ENCODE results near the gene PTPRB.

Gene PTPRB

DNA sequence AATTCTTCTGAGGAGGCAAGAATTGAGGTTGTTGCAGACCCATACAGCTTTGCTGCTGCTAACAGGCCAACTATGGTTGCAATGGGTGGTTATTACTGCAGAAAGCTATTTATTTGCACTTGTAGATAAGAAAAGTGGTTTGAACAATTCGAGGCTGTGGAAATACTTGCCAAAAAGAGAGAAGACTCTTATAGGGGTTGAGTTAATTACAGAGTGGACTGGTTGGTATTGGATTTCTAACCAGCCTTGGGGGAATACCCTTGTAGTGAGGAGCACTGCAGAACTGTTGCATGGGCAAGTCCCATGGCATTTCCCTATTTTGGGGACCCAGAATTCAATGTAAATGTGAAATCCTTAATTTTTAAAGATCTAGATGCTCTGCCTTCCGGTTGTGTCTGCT, 150.6 kb downstream of the PTPRB start:
- H3K9me3 ChIP-seq (ENCODE audit: control insufficient read depth, low read length) = peaks cover 3% of the 10 kb centered on the region
- no peak overlapping the region for H2AFZ ChIP-seq (ENCODE audit: low read depth, low read length)
- no peak for DNase-seq
- H3K27me3 ChIP-seq (ENCODE audit: control insufficient read depth in 1 of 2, insufficient read depth in 1 of 2, low read length in 2 of 2) = no peaks in the 10 kb centered on the region
- no peak overlapping the region for H3K9ac ChIP-seq (ENCODE audit: low read length)
- H3K27ac ChIP-seq (ENCODE audit: low read length, poor library complexity, severe bottlenecking) = no peak overlapping the region
- H3K4ac ChIP-seq (ENCODE audit: low read depth in 1 of 2, low read length in 2 of 2) = no peak overlapping the region
- no peak overlapping the region for H2BK5ac ChIP-seq (ENCODE audit: low read depth, low read length, poor library complexity, severe bottlenecking)
- H4K8ac ChIP-seq (ENCODE audit: low read length) = no peak overlapping the region
- no peak overlapping the region for H2BK12ac ChIP-seq (ENCODE audit: low read length in 2 of 2)
- no peak overlapping the region for H2BK120ac ChIP-seq (ENCODE audit: low read depth, low read length)
- no peak overlapping the region for H2BK15ac ChIP-seq (ENCODE audit: low read depth, poor library complexity, severe bottlenecking)
- H2AK5ac ChIP-seq (ENCODE audit: low read length, severe bottlenecking) = no peak overlapping the region
- H3K4me1 ChIP-seq (ENCODE audit: control insufficient read depth, insufficient read depth, low read depth, low read length) = no peaks in the 10 kb centered on the region
- H3K4me3 ChIP-seq (ENCODE audit: insufficient read depth in 1 of 2, low read depth in 1 of 2, low read length in 2 of 2) = no peak overlapping the region
- H3K23ac ChIP-seq (ENCODE audit: low read length in 2 of 2) = no peak overlapping the region
- no peak overlapping the region for H3K18ac ChIP-seq (ENCODE audit: low read depth in 1 of 2, low read length in 2 of 2)
- H3K14ac ChIP-seq (ENCODE audit: low read length in 2 of 2) = no peak overlapping the region
- H4K91ac ChIP-seq (ENCODE audit: low read length) = no peak overlapping the region
- no peaks in the 10 kb centered on the region for H3K79me1 ChIP-seq (replicated peaks; ENCODE audit: low read length, poor library complexity, severe bottlenecking)
- H3K4me2 ChIP-seq (ENCODE audit: low read length, poor library complexity, severe bottlenecking) = no peak overlapping the region
- H3K36me3 ChIP-seq (ENCODE audit: control insufficient read depth in 1 of 2, insufficient read depth in 2 of 2, low read depth in 1 of 2, low read length in 2 of 2) = no peaks in the 10 kb centered on the region
- WGBS = 67% methylated on average over 2 of the region's 2 CpGs

DNA sequence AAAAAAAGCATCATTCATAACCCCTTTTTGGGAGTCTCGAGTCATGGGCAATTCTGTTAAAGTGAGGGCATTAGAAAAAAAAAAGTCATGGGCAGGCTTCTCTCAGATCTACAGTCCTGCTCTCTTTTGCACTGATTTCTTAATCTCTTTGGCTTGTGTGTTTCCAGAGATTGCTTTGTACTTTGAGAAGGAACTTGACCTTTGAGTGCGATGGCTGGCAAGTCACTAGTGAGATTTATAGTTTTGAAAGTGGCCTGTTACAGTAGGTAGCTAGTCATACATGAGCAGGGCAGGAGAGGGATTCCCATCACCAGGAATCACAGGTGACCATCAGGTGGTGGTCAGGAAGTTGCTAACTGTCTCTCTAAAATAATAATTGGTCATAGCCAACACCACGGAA, 151.5 kb downstream of the PTPRB start:
- 82% methylated on average over 3 of the region's 3 CpGs for WGBS
- no peaks in the 10 kb centered on the region for H3K27me3 ChIP-seq (ENCODE audit: control insufficient read depth in 1 of 2, insufficient read depth in 1 of 2, low read length in 2 of 2)

DNA sequence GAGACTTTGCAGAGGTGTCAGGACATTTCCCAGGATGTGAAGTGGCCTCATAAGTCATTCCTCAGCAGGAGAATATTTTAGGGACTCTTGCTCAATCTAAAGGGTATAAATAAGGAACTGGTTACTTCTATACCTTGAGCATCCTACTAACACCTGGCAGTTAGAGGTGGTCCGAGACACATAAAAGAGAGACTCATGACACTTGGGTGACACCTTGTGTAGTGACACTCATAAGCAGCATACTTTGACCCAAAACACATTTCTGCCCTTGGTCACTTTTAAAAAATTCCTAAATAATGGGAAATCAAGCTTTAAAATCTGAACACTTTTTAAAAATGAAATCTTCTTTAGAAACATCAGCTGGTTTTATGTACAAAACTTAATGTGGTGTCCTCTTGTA, 152.8 kb downstream of the PTPRB start:
- 100% methylated on average over 1 of the region's 1 CpG for WGBS
- Histone ChIP-seq H2BK5ac (ENCODE audit: low read depth, low read length, poor library complexity, severe bottlenecking) (no peak overlapping the region), H3K14ac (ENCODE audit: low read length in 2 of 2) (no peak overlapping the region)

More for the DNA sequence above, 151.5 kb downstream of the PTPRB start:
- no peak overlapping the region for H2BK5ac ChIP-seq (ENCODE audit: low read depth, low read length, poor library complexity, severe bottlenecking)
- DNase-seq = no peak
- H3K18ac ChIP-seq (ENCODE audit: low read depth in 1 of 2, low read length in 2 of 2) = no peak overlapping the region
- no peak overlapping the region for H2BK12ac ChIP-seq (ENCODE audit: low read length in 2 of 2)
- H2AFZ ChIP-seq (ENCODE audit: low read depth, low read length) = no peak overlapping the region
- no peaks in the 10 kb centered on the region for H3K4me1 ChIP-seq (ENCODE audit: control insufficient read depth, insufficient read depth, low read depth, low read length)
- no peak overlapping the region for H3K27ac ChIP-seq (ENCODE audit: low read length, poor library complexity, severe bottlenecking)
- H2AK5ac ChIP-seq (ENCODE audit: low read length, severe bottlenecking) = no peak overlapping the region
- no peak overlapping the region for H4K91ac ChIP-seq (ENCODE audit: low read length)
- H3K4me2 ChIP-seq (ENCODE audit: low read length, poor library complexity, severe bottlenecking) = no peak overlapping the region
- no peak overlapping the region for H4K8ac ChIP-seq (ENCODE audit: low read length)
- H3K4ac ChIP-seq (ENCODE audit: low read depth in 1 of 2, low read length in 2 of 2) = no peak overlapping the region
- H3K14ac ChIP-seq (ENCODE audit: low read length in 2 of 2) = no peak overlapping the region
- H2BK15ac ChIP-seq (ENCODE audit: low read depth, poor library complexity, severe bottlenecking) = no peak overlapping the region
- H3K4me3 ChIP-seq (ENCODE audit: insufficient read depth in 1 of 2, low read depth in 1 of 2, low read length in 2 of 2) = no peak overlapping the region
- H3K9me3 ChIP-seq (ENCODE audit: control insufficient read depth, low read length) = peaks cover 3% of the 10 kb centered on the region
- H3K9ac ChIP-seq (ENCODE audit: low read length) = no peak overlapping the region
- H2BK120ac ChIP-seq (ENCODE audit: low read depth, low read length) = no peak overlapping the region
- no peak overlapping the region for H3K23ac ChIP-seq (ENCODE audit: low read length in 2 of 2)
- no peaks in the 10 kb centered on the region for H3K79me1 ChIP-seq (replicated peaks; ENCODE audit: low read length, poor library complexity, severe bottlenecking)
- H3K36me3 ChIP-seq (ENCODE audit: control insufficient read depth in 1 of 2, insufficient read depth in 2 of 2, low read depth in 1 of 2, low read length in 2 of 2) = no peaks in the 10 kb centered on the region

DNA sequence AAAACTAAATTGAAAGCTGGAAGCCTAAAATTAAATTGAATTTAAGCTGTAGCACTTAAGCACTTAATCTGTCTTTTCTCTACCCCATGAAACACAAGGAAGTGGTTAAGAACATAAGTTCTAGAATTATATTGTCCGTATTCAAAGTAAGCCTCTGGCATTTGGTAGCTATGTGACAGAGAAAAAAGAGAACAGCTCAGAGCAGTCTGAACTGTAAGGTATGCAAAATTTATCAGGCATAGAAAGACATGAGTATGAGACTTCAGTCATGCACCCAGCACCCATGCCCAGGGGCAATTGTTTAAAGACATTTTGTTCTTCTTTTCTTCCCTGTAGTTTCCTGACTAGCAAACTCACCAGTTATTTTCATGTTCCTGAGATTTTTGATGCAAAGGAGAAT, 154.5 kb downstream of the PTPRB start:
- no peaks in the 10 kb centered on the region for H3K36me3 ChIP-seq (ENCODE audit: control insufficient read depth in 1 of 2, insufficient read depth in 2 of 2, low read depth in 1 of 2, low read length in 2 of 2)
- H3K23ac ChIP-seq (ENCODE audit: low read length in 2 of 2) = no peak overlapping the region
- no peak overlapping the region for H3K18ac ChIP-seq (ENCODE audit: low read depth in 1 of 2, low read length in 2 of 2)
- H2BK5ac ChIP-seq (ENCODE audit: low read depth, low read length, poor library complexity, severe bottlenecking) = no peak overlapping the region
- no peak overlapping the region for H2AK5ac ChIP-seq (ENCODE audit: low read length, severe bottlenecking)
- H3K27ac ChIP-seq (ENCODE audit: low read length, poor library complexity, severe bottlenecking) = no peak overlapping the region
- H3K79me1 ChIP-seq (replicated peaks; ENCODE audit: low read length, poor library complexity, severe bottlenecking) = no peaks in the 10 kb centered on the region
- peaks cover 3% of the 10 kb centered on the region for H3K9me3 ChIP-seq (ENCODE audit: control insufficient read depth, low read length)
- no peak overlapping the region for H4K91ac ChIP-seq (ENCODE audit: low read length)
- no peak overlapping the region for H3K4me3 ChIP-seq (ENCODE audit: insufficient read depth in 1 of 2, low read depth in 1 of 2, low read length in 2 of 2)
- H2BK12ac ChIP-seq (ENCODE audit: low read length in 2 of 2) = no peak overlapping the region
- no peak overlapping the region for H3K9ac ChIP-seq (ENCODE audit: low read length)
- H4K8ac ChIP-seq (ENCODE audit: low read length) = no peak overlapping the region
- DNase-seq = no peak
- no peak overlapping the region for H2BK120ac ChIP-seq (ENCODE audit: low read depth, low read length)
- no peaks in the 10 kb centered on the region for H3K27me3 ChIP-seq (ENCODE audit: control insufficient read depth in 1 of 2, insufficient read depth in 1 of 2, low read length in 2 of 2)
- H3K4ac ChIP-seq (ENCODE audit: low read depth in 1 of 2, low read length in 2 of 2) = no peak overlapping the region
- no peak overlapping the region for H3K14ac ChIP-seq (ENCODE audit: low read length in 2 of 2)
- 83% methylated on average over 1 of the region's 1 CpG for WGBS
- no peak overlapping the region for H2BK15ac ChIP-seq (ENCODE audit: low read depth, poor library complexity, severe bottlenecking)
- H3K4me2 ChIP-seq (ENCODE audit: low read length, poor library complexity, severe bottlenecking) = no peak overlapping the region
- no peak overlapping the region for H2AFZ ChIP-seq (ENCODE audit: low read depth, low read length)
- H3K4me1 ChIP-seq (ENCODE audit: control insufficient read depth, insufficient read depth, low read depth, low read length) = no peaks in the 10 kb centered on the region

More for the DNA sequence above, 152.8 kb downstream of the PTPRB start:
- no peak overlapping the region for H3K18ac ChIP-seq (ENCODE audit: low read depth in 1 of 2, low read length in 2 of 2)
- H3K4ac ChIP-seq (ENCODE audit: low read depth in 1 of 2, low read length in 2 of 2) = no peak overlapping the region
- H3K36me3 ChIP-seq (ENCODE audit: control insufficient read depth in 1 of 2, insufficient read depth in 2 of 2, low read depth in 1 of 2, low read length in 2 of 2) = no peaks in the 10 kb centered on the region
- H4K8ac ChIP-seq (ENCODE audit: low read length) = no peak overlapping the region
- H3K4me3 ChIP-seq (ENCODE audit: insufficient read depth in 1 of 2, low read depth in 1 of 2, low read length in 2 of 2) = no peak overlapping the region
- no peaks in the 10 kb centered on the region for H3K4me1 ChIP-seq (ENCODE audit: control insufficient read depth, insufficient read depth, low read depth, low read length)
- H2AK5ac ChIP-seq (ENCODE audit: low read length, severe bottlenecking) = no peak overlapping the region
- no peak overlapping the region for H2BK12ac ChIP-seq (ENCODE audit: low read length in 2 of 2)
- H2AFZ ChIP-seq (ENCODE audit: low read depth, low read length) = no peak overlapping the region
- no peak for DNase-seq
- no peak overlapping the region for H3K9ac ChIP-seq (ENCODE audit: low read length)
- peaks cover 3% of the 10 kb centered on the region for H3K9me3 ChIP-seq (ENCODE audit: control insufficient read depth, low read length)
- no peak overlapping the region for H4K91ac ChIP-seq (ENCODE audit: low read length)
- H3K23ac ChIP-seq (ENCODE audit: low read length in 2 of 2) = no peak overlapping the region
- H3K4me2 ChIP-seq (ENCODE audit: low read length, poor library complexity, severe bottlenecking) = no peak overlapping the region
- H3K27ac ChIP-seq (ENCODE audit: low read length, poor library complexity, severe bottlenecking) = no peak overlapping the region
- H2BK120ac ChIP-seq (ENCODE audit: low read depth, low read length) = no peak overlapping the region
- H2BK15ac ChIP-seq (ENCODE audit: low read depth, poor library complexity, severe bottlenecking) = no peak overlapping the region
- H3K27me3 ChIP-seq (ENCODE audit: control insufficient read depth in 1 of 2, insufficient read depth in 1 of 2, low read length in 2 of 2) = no peaks in the 10 kb centered on the region
- no peaks in the 10 kb centered on the region for H3K79me1 ChIP-seq (replicated peaks; ENCODE audit: low read length, poor library complexity, severe bottlenecking)
